ENCODE data around the gene MANSC1. TPM values are rescaled to one million over a fixed set of nuclear protein-coding genes. Genes with fewer than 3 reads are reported as not detected.

Gene MANSC1
- total and polyA plus RNA-seq, 2 donors (not counting 3 experiments of a cell fraction or from before 2014, with no cell fraction given), result 37.0 to 65.0 TPM

- no peak overlapping the region for H3K9ac ChIP-seq (replicated peaks; ENCODE audit: extremely low read depth, insufficient read depth, low read length)
- no peaks in the 10 kb centered on the region for H3K27me3 ChIP-seq (ENCODE audit: control insufficient read depth in 2 of 2, insufficient read depth in 2 of 2, low read length in 2 of 2)
- no peaks in the 10 kb centered on the region for H3K36me3 ChIP-seq (ENCODE audit: control insufficient read depth in 2 of 2, extremely low read depth in 1 of 2, insufficient read depth in 2 of 2, low read length in 2 of 2)
- no peak overlapping the region for H3K27ac ChIP-seq (ENCODE audit: insufficient read depth, low read depth, low read length)
- H2AFZ ChIP-seq (ENCODE audit: low read depth, low read length), result no peak overlapping the region
- dilution Hi-C loops (cut with MboI; ENCODE audit: extremely low pct_ligation_motif_present, low sequenced_read_pairs), result no loop called here
- CTCF ChIA-PET, result no interaction called here
- no peaks in the 10 kb centered on the region for H3K9me1 ChIP-seq (replicated peaks; ENCODE audit: control insufficient read depth, extremely low read depth, insufficient read depth, low read length)
- H3K79me2 ChIP-seq (ENCODE audit: control insufficient read depth, insufficient read depth, low read length), result no peaks in the 10 kb centered on the region
- no peaks in the 10 kb centered on the region for H4K20me1 ChIP-seq (replicated peaks; ENCODE audit: control insufficient read depth, extremely low read depth, insufficient read depth, low read length)
- no peak overlapping the region for H3K4me3 ChIP-seq (replicated peaks in 1 of 3; ENCODE audit: insufficient read depth in 1 of 3, low read depth in 1 of 3, low read length in 3 of 3)
- BruUV-seq (replicated peaks), result no TSS peak
- peaks cover 3% of the 10 kb centered on the region for H3K4me1 ChIP-seq (ENCODE audit: control insufficient read depth, extremely low read depth, insufficient read depth, low read length)
- FAIRE-seq (no peak), DNase-seq (ENCODE audit: low read depth, low spot score) (no peak)
- POLR2A ChIA-PET, result interaction anchor here (0.6 to 0.7 kb wide), 2 partner anchors 14 to 22 kb away, joined by 3 to 4 read pairs; no protein-coding TSS in a partner anchor
- H3K4me2 ChIP-seq (ENCODE audit: insufficient read depth, low read length), result no peak overlapping the region
- H3K9me3 ChIP-seq (replicated peaks; ENCODE audit: control insufficient read depth, insufficient read depth, low read length), result no peaks in the 10 kb centered on the region
- intact Hi-C loops (cut with micrococcal nuclease), result no loop called here
- TF ChIP-seq, protein P1, sequence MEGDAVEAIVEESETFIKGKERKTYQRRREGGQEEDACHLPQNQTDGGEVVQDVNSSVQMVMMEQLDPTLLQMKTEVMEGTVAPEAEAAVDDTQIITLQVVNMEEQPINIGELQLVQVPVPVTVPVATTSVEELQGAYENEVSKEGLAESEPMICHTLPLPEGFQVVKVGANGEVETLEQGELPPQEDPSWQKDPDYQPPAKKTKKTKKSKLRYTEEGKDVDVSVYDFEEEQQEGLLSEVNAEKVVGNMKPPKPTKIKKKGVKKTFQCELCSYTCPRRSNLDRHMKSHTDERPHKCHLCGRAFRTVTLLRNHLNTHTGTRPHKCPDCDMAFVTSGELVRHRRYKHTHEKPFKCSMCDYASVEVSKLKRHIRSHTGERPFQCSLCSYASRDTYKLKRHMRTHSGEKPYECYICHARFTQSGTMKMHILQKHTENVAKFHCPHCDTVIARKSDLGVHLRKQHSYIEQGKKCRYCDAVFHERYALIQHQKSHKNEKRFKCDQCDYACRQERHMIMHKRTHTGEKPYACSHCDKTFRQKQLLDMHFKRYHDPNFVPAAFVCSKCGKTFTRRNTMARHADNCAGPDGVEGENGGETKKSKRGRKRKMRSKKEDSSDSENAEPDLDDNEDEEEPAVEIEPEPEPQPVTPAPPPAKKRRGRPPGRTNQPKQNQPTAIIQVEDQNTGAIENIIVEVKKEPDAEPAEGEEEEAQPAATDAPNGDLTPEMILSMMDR (IDR thresholded peaks at IDR 0.05; ENCODE audit: extremely low read depth in 1 of 2, insufficient read depth in 1 of 2, low read depth in 1 of 2, low read length in 2 of 2), result no peak
- TF ChIP-seq JUN (IDR thresholded peaks at IDR 0.05; ENCODE audit: borderline replicate concordance, insufficient read depth, insufficient read length, low read depth) (no peak), GATA2 (IDR thresholded peaks at IDR 0.05; ENCODE audit: insufficient read depth, insufficient read length, low read depth, low read length) (no peak), POLR2A (IDR thresholded peaks at IDR 0.05; ENCODE audit: low read depth, low read length) (no peak), EZH2 (IDR thresholded peaks at IDR 0.05; ENCODE audit: borderline replicate concordance, low read depth, low read length, severe bottlenecking) (no peak), MYC (IDR thresholded peaks at IDR 0.05; ENCODE audit: low read depth, low read length) (no peak), POLR2AphosphoS5 (IDR thresholded peaks at IDR 0.05; ENCODE audit: insufficient read depth, low read depth, low read length) (no peak), FOS (IDR thresholded peaks at IDR 0.05; ENCODE audit: borderline replicate concordance, insufficient read depth, low read length) (no peak)
- TF ChIP-seq, protein P2, sequence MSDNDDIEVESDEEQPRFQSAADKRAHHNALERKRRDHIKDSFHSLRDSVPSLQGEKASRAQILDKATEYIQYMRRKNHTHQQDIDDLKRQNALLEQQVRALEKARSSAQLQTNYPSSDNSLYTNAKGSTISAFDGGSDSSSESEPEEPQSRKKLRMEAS (IDR thresholded peaks at IDR 0.05; ENCODE audit: insufficient read depth, insufficient read length), result no peak
These were observed 68.9 kb downstream of the MANSC1 start for GRCh38 chr12:12281134-12281533.

Measured in endothelial cell of umbilical vein (primary cell).